ENCODE data around the gene MAPK1IP1L. TPM values are rescaled to one million over a fixed set of nuclear protein-coding genes. Genes with fewer than 3 reads are reported as not detected.

Gene MAPK1IP1L
- total RNA-seq, 6 experiments from 2014 or later = 21.2 to 49.8 (median 34.6) TPM

GRCh38 chr14:55114720-55115119 lies 63.3 kb downstream of the MAPK1IP1L start:
- DNase-seq = no peak
- peak in 1 of 4 donors; percentile 63 for ATAC-seq
- no peak overlapping the region for H3K27ac ChIP-seq

GRCh38 chr14:55115460-55115859 lies 64.0 kb downstream of the MAPK1IP1L start:
- DNase-seq (no peak), ATAC-seq (no peak)
- Histone ChIP-seq H3K4me3 (no peak overlapping the region), H3K4me1 (no peaks in the 10 kb centered on the region), H3K9me3 (no peaks in the 10 kb centered on the region), H3K27me3 (no peaks in the 10 kb centered on the region), H3K36me3 (no peaks in the 10 kb centered on the region), H3K27ac (no peak overlapping the region)
- WGBS (ENCODE audit: insufficient coverage, low coverage, low lambda C conversion rate, missing lambda C conversion rate) = 63% methylated on average over 3 of the region's 3 CpGs
- intact Hi-C loops (cut with DNase I) = no loop called here
- TF ChIP-seq POLR2A (IDR thresholded peaks at IDR 0.05) = no peak
- no peak for TF ChIP-seq CTCF (IDR thresholded peaks at IDR 0.05)

More at GRCh38 chr14:55114720-55115119, 63.3 kb downstream of the MAPK1IP1L start:
- TF ChIP-seq POLR2A (IDR thresholded peaks at IDR 0.05) = no peak
- TF ChIP-seq CTCF (IDR thresholded peaks at IDR 0.05) = no peak
- Histone ChIP-seq H3K4me1 (no peaks in the 10 kb centered on the region), H3K9me3 (no peaks in the 10 kb centered on the region), H3K27me3 (no peaks in the 10 kb centered on the region), H3K36me3 (no peaks in the 10 kb centered on the region), H3K4me3 (no peak overlapping the region)
- intact Hi-C loops (cut with DNase I) = no loop called here
- 56% methylated on average over 2 of the region's 2 CpGs for WGBS (ENCODE audit: insufficient coverage, low coverage, low lambda C conversion rate, missing lambda C conversion rate)

- ATAC-seq = no peak
Observed at GRCh38 chr14:55115861-55116245, 64.4 kb downstream of the MAPK1IP1L start.

GRCh38 chr14:55116246-55117030 lies 65.0 kb downstream of the MAPK1IP1L start:
- no peak for DNase-seq
- H3K9me3 ChIP-seq = no peaks in the 10 kb centered on the region
- peak in 1 of 4 donors; percentile 11 for ATAC-seq
- no peak overlapping the region for H3K27ac ChIP-seq
- no peak for TF ChIP-seq CTCF (IDR thresholded peaks at IDR 0.05)
- TF ChIP-seq POLR2A (IDR thresholded peaks at IDR 0.05) = no peak
- intact Hi-C loops (cut with DNase I) = no loop called here
- H3K4me1 ChIP-seq = no peaks in the 10 kb centered on the region
- H3K4me3 ChIP-seq = no peak overlapping the region
- H3K27me3 ChIP-seq = no peaks in the 10 kb centered on the region
- H3K36me3 ChIP-seq = no peaks in the 10 kb centered on the region
- WGBS (ENCODE audit: insufficient coverage, low coverage, low lambda C conversion rate, missing lambda C conversion rate) = 65% methylated on average over 5 of the region's 11 CpGs

More at GRCh38 chr14:55115861-55116245, 64.4 kb downstream of the MAPK1IP1L start:
- DNase-seq = no peak
- no peaks in the 10 kb centered on the region for H3K4me1 ChIP-seq
- intact Hi-C loops (cut with DNase I) = no loop called here
- 88% methylated on average over 3 of the region's 4 CpGs for WGBS (ENCODE audit: insufficient coverage, low coverage, low lambda C conversion rate, missing lambda C conversion rate)
- H3K36me3 ChIP-seq = no peaks in the 10 kb centered on the region
- H3K9me3 ChIP-seq = no peaks in the 10 kb centered on the region
- no peak for TF ChIP-seq CTCF (IDR thresholded peaks at IDR 0.05)
- no peak for TF ChIP-seq POLR2A (IDR thresholded peaks at IDR 0.05)
- H3K4me3 ChIP-seq = no peak overlapping the region
- no peak overlapping the region for H3K27ac ChIP-seq
- no peaks in the 10 kb centered on the region for H3K27me3 ChIP-seq
